Right atrium auricular region (tissue), 2 donors: ENCODE results near the gene FZR1. TPM values are rescaled to one million over a fixed set of nuclear protein-coding genes. Genes with fewer than 3 reads are reported as not detected.

Source experiments
- DNase-seq: peaks from one replicate; pipeline ENCODE4 v3.0.0-alpha.2; 2019; ENCODE audit warnings: low spot score
- H3K27ac ChIP-seq, 2 donors: fragments of 200-600 bp; sonication (generic); 1 replicate in 1 of 2; 2 replicates in 1 of 2; pipeline ENCODE4 v1.5.1; 2016 to 2019
- H3K27me3 ChIP-seq, 2 donors: fragments of 200-600 bp; sonication (generic); one replicate each; pipeline versions ENCODE4 v1.5.1 to v1.6.0; 2017 to 2019
- H3K36me3 ChIP-seq: fragments of 200-600 bp; sonication (generic); one replicate; pipeline ENCODE4 v1.5.1; 2016
- H3K4me1 ChIP-seq, 2 donors: fragments of 200-600 bp; sonication (generic); one replicate each; pipeline versions ENCODE4 v1.5.1 to v1.6.0; 2017 to 2019
- H3K4me3 ChIP-seq, 2 donors: fragments of 200-600 bp; sonication (generic); 1 replicate in 1 of 2; 2 replicates in 1 of 2; pipeline ENCODE4 v1.5.1; 2017 to 2019; ENCODE audit warnings: mild to moderate bottlenecking in 1 of 2, moderate library complexity in 1 of 2
- H3K9me3 ChIP-seq, 2 donors: fragments of 200-600 bp; sonication (generic); one replicate each; pipeline ENCODE4 v1.5.1; 2019
- total RNA-seq, 2 donors: library from RNA; depleted of rRNA; stranded (reverse); fragments of >200 nt; gene quantifications; one replicate each; pipeline ENCODE4 v1.1.0, GENCODE V29; 2016
- TF ChIP-seq, protein P1 (sequence below), 2 donors: fragments of 200-600 bp; sonication (generic); IDR thresholded peaks; one replicate each; pipeline ENCODE4 v1.5.1; 2019; ENCODE audit warnings: antibody characterized with exemption in 2 of 2

FZR1 gene
- total RNA-seq, 2 donors from 2014 or later, result 20.6 to 21.7 TPM

DNA sequence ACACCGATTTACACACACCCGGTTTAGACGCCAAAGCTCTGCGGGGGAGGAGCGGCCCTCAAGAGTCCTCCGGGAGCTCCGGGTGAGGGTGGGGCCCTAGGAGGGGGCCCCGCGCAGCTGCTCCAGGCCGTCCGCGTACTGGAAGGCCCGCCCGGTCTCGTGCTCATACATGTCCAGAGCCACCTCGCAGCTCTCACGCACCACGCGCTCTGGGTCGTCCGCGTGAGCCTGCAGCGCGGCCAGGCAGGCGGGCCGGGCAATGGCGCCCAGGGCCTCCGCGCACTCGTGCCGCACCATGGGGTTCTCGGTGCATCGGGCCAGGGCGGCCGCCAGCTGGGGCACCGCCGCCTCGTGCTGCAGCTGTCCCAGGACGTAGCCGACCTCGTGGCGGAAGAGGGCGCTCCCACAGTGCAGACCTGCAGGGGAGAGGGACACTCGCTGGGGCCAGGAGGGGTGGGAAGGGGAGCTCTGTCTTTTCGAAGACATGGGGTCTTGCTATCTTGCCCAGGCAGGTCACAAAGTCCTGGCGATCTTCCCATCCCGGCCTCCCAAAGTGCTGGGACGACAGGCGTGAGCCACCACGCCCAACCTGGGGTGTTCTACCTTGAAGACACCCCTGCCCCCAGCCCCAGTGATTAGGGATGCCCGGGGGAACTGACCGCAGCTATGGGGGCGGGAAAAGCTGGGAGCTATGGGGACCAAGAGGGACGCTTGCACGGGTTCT is 14.6 kb upstream of the FZR1 start:
- Histone ChIP-seq H3K27ac (no peak overlapping the region), H3K4me3 (no peak overlapping the region), H3K36me3 (peaks cover 40% of the 10 kb centered on the region), H3K27me3 (no peaks in the 10 kb centered on the region), H3K4me1 (no peaks in the 10 kb centered on the region), H3K9me3 (no peaks in the 10 kb centered on the region)
- no peak for DNase-seq
- TF ChIP-seq, protein P1, sequence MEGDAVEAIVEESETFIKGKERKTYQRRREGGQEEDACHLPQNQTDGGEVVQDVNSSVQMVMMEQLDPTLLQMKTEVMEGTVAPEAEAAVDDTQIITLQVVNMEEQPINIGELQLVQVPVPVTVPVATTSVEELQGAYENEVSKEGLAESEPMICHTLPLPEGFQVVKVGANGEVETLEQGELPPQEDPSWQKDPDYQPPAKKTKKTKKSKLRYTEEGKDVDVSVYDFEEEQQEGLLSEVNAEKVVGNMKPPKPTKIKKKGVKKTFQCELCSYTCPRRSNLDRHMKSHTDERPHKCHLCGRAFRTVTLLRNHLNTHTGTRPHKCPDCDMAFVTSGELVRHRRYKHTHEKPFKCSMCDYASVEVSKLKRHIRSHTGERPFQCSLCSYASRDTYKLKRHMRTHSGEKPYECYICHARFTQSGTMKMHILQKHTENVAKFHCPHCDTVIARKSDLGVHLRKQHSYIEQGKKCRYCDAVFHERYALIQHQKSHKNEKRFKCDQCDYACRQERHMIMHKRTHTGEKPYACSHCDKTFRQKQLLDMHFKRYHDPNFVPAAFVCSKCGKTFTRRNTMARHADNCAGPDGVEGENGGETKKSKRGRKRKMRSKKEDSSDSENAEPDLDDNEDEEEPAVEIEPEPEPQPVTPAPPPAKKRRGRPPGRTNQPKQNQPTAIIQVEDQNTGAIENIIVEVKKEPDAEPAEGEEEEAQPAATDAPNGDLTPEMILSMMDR (IDR thresholded peaks at IDR 0.05), result no peak

- H3K27ac ChIP-seq, result no peak overlapping the region
- TF ChIP-seq, protein P1 (IDR thresholded peaks at IDR 0.05), result no peak
- no peaks in the 10 kb centered on the region for H3K27me3 ChIP-seq
- no peak for DNase-seq
- H3K9me3 ChIP-seq, result no peaks in the 10 kb centered on the region
- no peak overlapping the region for H3K4me3 ChIP-seq
- H3K4me1 ChIP-seq, result no peaks in the 10 kb centered on the region
- H3K36me3 ChIP-seq, result peaks cover 41% of the 10 kb centered on the region
These were observed 13.8 kb upstream of the FZR1 start for GRCh38 chr19:3492131-3492839.

GRCh38 chr19:3492919-3493318 is 13.2 kb upstream of the FZR1 start:
- Histone ChIP-seq H3K27ac (no peak overlapping the region), H3K27me3 (no peaks in the 10 kb centered on the region)

GRCh38 chr19:3493651-3494050 is 12.5 kb upstream of the FZR1 start:
- no peak overlapping the region for H3K4me3 ChIP-seq
- H3K9me3 ChIP-seq, result no peaks in the 10 kb centered on the region
- H3K27me3 ChIP-seq, result no peaks in the 10 kb centered on the region
- DNase-seq, result no peak
- TF ChIP-seq, protein P1 (IDR thresholded peaks at IDR 0.05), result no peak
- H3K36me3 ChIP-seq, result peaks cover 41% of the 10 kb centered on the region
- H3K4me1 ChIP-seq, result no peaks in the 10 kb centered on the region
- no peak overlapping the region for H3K27ac ChIP-seq

More at GRCh38 chr19:3492919-3493318, 13.2 kb upstream of the FZR1 start:
- Histone ChIP-seq H3K36me3 (peaks cover 41% of the 10 kb centered on the region), H3K4me1 (no peaks in the 10 kb centered on the region), H3K4me3 (no peak overlapping the region), H3K9me3 (no peaks in the 10 kb centered on the region)
- TF ChIP-seq, protein P1 (IDR thresholded peaks at IDR 0.05), result no peak
- no peak for DNase-seq

DNA sequence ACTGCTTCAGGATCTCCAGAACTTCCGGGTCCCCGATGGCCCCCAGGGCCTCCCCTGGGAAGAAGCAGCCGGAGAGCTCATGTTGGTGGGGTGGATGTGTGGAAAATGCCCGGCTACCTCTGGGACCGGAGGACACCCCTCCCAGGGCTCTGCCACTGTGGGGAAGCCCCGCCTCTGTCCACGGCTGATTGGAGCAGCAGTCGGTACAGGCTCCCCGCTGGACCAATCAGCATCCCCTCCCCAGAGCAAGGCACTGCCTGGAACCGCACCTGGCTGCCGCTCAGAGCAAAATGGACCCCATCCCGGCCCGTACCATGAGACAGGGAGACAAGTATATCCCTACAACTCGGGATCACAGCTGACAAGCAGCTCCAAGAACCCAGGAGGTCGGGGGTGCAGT is 12.1 kb upstream of the FZR1 start:
- no peaks in the 10 kb centered on the region for H3K9me3 ChIP-seq
- no peak overlapping the region for H3K27ac ChIP-seq
- no peak overlapping the region for H3K4me3 ChIP-seq
- H3K4me1 ChIP-seq, result no peaks in the 10 kb centered on the region
- DNase-seq, result no peak
- TF ChIP-seq, protein P1 (IDR thresholded peaks at IDR 0.05), result no peak
- no peaks in the 10 kb centered on the region for H3K27me3 ChIP-seq
- peaks cover 41% of the 10 kb centered on the region for H3K36me3 ChIP-seq
